Fibroblast of mammary gland (primary cell): ENCODE measurements around the gene KRT4.

Source experiments
- DNase-seq: peaks from one replicate; pipeline ENCODE4 v3.0.0-alpha.2; 2010; ENCODE audit warnings: low read depth
- H3K4me3 ChIP-seq: 2 replicates; pipeline ENCODE4 v1.5.1; 2011; ENCODE audit warnings: low read depth, mild to moderate bottlenecking, low read length, moderate library complexity; ENCODE audit not compliant: control insufficient read depth
- TF ChIP-seq, protein P1 (sequence below): conservative IDR thresholded peaks from 2 replicates; pipeline ENCODE4 v1.5.1; 2011; ENCODE audit warnings: low read depth, low read length, inconsistent platforms; ENCODE audit not compliant: control insufficient read depth, insufficient read depth

Gene KRT4

DNA sequence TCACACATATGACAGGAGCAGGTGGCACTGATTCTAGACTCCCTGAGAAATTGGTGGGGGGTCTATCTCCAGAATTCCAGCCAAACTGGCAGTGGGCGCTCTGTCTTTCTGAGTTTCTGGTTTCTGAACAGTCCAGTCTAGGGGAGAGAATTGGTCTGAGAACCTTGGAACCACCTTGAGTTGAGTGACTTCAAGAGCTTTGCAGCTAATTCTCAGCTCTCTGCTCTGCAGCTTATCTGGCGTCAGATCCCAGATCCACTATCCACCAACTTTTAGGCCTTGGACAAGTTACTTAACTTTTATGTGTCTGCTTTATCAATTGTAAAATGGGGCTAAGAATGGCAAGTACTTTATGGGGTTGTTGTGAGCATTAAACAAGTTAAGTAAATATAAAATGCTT lies 35.1 kb downstream of the KRT4 start:
- H3K4me3 ChIP-seq: no peak overlapping the region
- TF ChIP-seq, protein P1, sequence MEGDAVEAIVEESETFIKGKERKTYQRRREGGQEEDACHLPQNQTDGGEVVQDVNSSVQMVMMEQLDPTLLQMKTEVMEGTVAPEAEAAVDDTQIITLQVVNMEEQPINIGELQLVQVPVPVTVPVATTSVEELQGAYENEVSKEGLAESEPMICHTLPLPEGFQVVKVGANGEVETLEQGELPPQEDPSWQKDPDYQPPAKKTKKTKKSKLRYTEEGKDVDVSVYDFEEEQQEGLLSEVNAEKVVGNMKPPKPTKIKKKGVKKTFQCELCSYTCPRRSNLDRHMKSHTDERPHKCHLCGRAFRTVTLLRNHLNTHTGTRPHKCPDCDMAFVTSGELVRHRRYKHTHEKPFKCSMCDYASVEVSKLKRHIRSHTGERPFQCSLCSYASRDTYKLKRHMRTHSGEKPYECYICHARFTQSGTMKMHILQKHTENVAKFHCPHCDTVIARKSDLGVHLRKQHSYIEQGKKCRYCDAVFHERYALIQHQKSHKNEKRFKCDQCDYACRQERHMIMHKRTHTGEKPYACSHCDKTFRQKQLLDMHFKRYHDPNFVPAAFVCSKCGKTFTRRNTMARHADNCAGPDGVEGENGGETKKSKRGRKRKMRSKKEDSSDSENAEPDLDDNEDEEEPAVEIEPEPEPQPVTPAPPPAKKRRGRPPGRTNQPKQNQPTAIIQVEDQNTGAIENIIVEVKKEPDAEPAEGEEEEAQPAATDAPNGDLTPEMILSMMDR: no peak
- DNase-seq: no peak

DNA sequence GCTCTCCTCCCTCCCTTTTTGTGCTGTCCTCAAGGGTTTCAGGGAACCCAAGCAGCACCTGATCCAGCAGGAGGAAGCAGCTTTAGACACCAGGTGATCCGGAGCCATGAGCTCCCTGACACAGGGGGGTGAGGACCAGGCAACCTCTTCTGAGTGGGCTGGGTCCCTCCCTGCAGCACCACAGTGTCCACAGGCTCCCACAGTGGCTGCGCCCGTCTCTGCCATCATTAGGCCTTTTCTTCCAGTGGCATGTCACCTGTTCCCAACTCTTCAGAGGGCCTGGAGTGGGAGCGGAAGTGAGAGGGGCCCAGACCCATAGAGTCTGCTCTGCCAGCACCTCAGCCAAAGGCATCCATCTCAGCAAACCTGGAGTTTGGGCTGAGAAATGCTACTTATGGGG lies 36.4 kb downstream of the KRT4 start:
- TF ChIP-seq, protein P1: no peak
- DNase-seq: no peak
- H3K4me3 ChIP-seq: no peak overlapping the region

DNA sequence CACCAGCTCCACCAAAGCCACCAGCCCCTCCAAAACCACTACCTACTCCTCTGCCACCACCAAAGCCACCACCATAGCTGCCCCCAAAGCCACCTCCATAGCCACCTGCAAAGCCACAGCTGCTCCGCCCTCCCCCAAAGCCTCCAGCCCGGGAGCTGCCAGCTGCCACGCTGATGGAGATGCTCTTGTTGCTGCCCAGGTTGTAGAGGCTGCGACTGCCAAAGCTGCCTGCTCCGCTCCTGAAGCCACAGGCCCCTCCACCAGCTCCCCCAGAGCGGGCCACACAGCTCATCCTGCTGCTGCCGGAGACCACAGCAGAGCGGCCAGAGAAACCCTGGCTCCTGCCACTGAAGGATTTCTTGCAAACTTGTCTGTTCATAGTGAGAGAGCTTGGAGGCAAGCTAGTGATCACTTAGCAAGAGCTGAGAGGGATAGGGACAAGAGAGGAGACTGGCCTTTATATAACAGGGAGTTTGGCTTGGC lies 37.0 kb downstream of the KRT4 start, which contains the start of gene KRT76:
Gene KRT76, minus strand, starts transcription at position 433 of the 483 bp plus-strand sequence. Its CDS starts 54 bp downstream, at position 379.
- DNase-seq: no peak
- TF ChIP-seq, protein P1: no peak
- no peak within 1 kb of the TSS for H3K4me3 ChIP-seq

DNA sequence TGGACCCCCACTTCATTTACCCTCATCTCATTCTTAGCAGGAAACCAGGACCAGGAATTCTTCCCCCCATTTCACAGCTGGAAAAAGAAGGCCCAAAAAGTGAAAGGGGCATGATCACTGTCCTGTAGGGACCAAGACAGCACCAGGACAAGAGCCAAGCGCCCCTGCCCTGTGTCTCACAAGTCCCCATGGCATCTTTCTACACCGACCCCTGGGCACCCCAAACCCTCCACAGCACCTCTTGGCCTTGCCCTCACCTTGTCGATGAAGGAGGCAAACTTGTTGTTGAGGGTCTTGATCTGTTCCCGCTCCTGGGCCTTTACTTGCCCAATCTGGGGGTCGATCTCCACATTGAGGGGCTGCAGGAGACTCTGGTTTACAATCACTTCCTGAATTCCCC lies 37.5 kb downstream of the KRT4 start:
- no peak for DNase-seq
- TF ChIP-seq, protein P1: no peak

DNA sequence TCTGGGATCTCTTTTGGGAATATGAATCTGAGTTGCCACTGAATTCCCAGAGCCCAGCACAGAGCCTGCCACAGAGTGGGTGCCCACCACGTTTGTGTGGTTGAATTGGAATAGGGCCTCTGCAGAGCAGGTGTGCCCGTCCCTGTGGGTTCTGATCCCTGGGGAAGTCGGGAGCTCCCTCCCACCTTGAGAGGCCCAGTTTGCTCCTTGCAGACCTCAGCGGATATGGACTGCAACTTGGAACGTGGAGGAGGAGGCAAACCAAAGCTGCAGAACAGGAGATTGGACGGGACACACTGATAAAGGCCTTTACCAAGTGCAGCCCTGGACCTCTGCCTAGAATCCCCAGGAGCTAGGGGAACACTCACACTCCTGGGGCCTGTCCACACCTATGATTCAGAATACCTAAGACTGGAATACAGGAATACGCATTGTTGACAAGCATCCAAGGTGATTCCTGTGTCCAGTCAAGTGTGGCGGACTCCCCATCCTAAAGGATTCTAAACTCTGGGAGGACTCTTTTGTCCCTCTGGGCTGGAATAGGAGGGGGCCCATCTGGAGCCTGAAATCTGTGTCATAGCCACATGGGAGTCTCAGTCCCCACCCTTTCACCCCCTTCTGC lies 39.2 kb downstream of the KRT4 start:
- no peak overlapping the region for H3K4me3 ChIP-seq
- TF ChIP-seq, protein P1: no peak
- DNase-seq: no peak

More for the DNA sequence above, 37.5 kb downstream of the KRT4 start:
- no peak overlapping the region for H3K4me3 ChIP-seq

DNA sequence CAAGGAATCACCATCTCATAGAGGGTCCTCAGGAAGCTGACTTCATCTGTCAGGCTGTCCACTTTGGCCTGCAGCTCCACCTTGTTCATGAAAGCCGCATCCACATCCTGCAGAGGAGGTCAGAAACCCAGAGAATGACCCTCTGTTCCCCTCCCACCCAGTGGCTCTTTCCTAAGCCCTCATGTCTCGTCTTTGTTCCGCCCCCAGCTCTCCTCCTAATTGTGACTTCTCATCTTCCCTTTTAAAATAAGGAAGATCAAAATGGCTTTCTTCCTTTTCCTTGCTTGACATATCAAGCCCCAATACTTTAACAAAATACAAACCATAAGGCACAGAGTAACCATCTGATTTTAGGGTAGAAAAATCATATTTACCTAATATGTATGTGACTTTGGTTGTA lies 41.1 kb downstream of the KRT4 start:
- no peak for DNase-seq
- TF ChIP-seq, protein P1: no peak

More for the DNA sequence above, 41.1 kb downstream of the KRT4 start:
- no peak overlapping the region for H3K4me3 ChIP-seq
